22Rv1 (cell line): ENCODE data around the gene CIB2.

ENCODE experiments used
- ZFX ChIP-seq: fragments of 450-650 bp; IDR thresholded peaks from 2 replicates; pipeline ENCODE4 v1.6.1; 2017; ENCODE audit warnings: antibody characterized with exemption, borderline replicate concordance
- TF ChIP-seq, protein P1 (sequence below): fragments of 450-650 bp; IDR thresholded peaks from 2 replicates; pipeline ENCODE4 v1.5.1; 2017; ENCODE audit warnings: mild to moderate bottlenecking

DNA sequence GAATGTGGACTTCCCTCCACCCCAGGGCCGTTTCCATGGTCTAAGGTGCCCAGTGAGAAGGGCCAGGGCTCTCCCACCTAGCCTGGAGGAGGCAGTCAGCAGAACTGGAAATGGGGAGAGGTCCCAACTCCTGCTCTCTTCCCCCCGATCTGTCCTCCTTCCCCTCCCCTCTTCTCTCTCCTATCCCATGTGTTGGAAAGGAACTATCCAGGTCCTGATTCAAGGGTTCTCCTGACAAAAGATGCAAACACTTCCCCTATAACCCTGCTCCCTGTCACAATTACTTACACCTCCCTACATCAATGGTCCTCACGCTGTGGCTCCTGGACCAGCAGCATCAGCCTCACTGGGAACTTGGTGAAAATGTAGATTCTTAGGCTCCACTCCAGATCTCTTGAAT lies 6.0 kb downstream of the CIB2 start:
- TF ChIP-seq, protein P1, sequence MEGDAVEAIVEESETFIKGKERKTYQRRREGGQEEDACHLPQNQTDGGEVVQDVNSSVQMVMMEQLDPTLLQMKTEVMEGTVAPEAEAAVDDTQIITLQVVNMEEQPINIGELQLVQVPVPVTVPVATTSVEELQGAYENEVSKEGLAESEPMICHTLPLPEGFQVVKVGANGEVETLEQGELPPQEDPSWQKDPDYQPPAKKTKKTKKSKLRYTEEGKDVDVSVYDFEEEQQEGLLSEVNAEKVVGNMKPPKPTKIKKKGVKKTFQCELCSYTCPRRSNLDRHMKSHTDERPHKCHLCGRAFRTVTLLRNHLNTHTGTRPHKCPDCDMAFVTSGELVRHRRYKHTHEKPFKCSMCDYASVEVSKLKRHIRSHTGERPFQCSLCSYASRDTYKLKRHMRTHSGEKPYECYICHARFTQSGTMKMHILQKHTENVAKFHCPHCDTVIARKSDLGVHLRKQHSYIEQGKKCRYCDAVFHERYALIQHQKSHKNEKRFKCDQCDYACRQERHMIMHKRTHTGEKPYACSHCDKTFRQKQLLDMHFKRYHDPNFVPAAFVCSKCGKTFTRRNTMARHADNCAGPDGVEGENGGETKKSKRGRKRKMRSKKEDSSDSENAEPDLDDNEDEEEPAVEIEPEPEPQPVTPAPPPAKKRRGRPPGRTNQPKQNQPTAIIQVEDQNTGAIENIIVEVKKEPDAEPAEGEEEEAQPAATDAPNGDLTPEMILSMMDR = no peak
- no peak for TF ChIP-seq ZFX
